ENCODE data around the gene HNRNPU. TPM values are rescaled to one million over a fixed set of nuclear protein-coding genes. Genes with fewer than 3 reads are reported as not detected.

HNRNPU gene
- total RNA-seq: 244 and 270 TPM in 2 replicates

DNA sequence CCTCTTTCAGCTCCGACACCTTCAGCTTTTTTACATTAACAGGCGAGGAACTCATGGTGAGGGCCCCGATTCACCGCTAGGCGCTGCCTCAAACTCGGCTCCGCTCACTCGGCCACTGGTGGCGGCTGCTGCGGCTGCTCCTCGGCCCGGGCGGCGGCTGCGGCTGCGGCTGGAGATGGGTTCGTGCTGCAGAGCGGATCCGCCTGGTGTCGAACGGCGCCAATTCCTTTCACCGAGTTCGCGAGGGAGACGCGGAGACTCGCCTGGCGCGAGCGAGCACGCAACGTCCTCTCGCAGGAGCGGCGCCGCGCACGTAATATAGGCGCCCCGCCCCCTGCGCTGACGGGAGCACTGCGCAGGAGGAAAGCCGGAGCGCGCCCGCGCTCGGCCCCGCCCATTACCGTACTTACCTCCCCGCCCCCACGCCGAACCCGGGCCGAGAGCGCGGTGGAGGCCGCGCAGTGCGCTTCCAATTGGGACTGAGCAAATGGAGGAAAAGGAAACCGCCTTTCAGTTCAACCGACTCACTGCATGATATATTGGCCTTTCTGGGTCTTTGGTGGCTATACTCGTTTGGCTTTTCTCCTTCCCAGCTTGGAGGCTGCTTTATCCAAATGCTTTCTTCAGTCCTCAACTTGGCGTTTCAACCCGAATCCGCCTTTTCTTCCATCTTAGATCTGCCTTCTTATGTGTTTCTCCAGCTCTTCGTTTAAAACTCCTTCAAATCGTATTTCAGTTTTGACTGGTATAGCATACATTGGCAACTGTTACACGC, at the start of gene HNRNPU:
Gene HNRNPU, minus strand, starts transcription at position 291 of the 775 bp plus-strand sequence. Its CDS starts 236 bp downstream, at position 55.

DNA sequence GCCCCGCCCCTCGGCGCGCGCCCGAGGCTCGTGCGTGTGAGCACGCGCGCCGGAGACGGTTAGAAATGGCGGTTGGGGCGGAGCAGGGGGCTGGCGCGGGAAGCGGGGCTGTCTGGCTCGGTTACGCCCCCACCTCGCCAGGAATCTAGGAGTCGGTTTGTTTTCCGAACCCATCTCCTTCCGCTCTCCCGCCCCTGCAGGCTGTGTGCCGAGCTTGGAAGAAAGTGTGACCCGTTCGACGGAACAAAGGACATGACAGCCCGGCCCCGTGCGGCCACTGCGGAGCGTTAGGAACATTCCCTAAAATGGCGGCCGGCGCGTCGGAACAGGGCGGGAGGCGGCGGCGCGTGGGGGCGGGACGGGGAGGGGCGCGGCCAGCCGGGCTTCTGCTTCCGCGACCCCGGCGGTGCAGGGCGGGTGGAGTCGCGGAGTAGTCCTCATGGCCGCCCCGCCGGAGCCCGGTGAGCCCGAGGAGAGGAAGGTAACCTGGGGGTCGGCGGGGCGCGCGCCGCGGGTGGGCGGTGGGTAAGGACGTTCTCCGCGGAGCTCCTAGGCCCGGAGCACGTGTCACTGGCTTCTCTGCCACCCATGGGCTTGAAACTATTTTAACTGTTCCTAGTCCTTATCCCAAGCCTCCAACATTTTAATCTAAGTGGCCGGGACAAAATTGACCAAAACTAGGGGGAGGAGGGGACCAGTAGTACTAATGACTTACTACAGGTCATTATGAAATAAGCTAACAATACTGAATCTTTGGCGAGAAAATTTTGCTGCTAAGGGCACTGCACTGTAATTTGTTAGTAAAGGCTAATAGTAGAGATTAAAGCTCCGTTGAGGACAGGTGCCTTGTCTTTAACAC, 28.8 kb downstream of the HNRNPU start, which contains the start of gene COX20:
Gene COX20, plus strand, starts transcription at position 383 of the 859 bp plus-strand sequence. Its CDS starts 57 bp downstream, at position 440.

Other genes starting within 250 kb of the HNRNPU start
- gene DESI2, start 211.4 kb downstream of the HNRNPU start, total RNA-seq: 34.6 and 42.4 TPM in 2 replicates
- gene COX20, start 28.9 kb downstream of the HNRNPU start, total RNA-seq: 12.4 and 24.3 TPM in 2 replicates